Activated T-cell treated with anti-CD3 and anti-CD28 coated beads for 24 hours (primary cell): ENCODE results near the gene ZNF605.
A peak's percentile ranks its signal among the peaks of the same experiment; 100 is the strongest.
"Not testable (repeated sequence)": the region's sequence is repeated elsewhere in the genome, so short reads cannot be mapped to it uniquely, and the experiment has no call there.

Source experiments
- DNase-seq: peaks from one replicate; pipeline ENCODE4 v3.0.0-alpha.2; 2020; ENCODE audit warnings: low read depth

Gene ZNF605

DNA sequence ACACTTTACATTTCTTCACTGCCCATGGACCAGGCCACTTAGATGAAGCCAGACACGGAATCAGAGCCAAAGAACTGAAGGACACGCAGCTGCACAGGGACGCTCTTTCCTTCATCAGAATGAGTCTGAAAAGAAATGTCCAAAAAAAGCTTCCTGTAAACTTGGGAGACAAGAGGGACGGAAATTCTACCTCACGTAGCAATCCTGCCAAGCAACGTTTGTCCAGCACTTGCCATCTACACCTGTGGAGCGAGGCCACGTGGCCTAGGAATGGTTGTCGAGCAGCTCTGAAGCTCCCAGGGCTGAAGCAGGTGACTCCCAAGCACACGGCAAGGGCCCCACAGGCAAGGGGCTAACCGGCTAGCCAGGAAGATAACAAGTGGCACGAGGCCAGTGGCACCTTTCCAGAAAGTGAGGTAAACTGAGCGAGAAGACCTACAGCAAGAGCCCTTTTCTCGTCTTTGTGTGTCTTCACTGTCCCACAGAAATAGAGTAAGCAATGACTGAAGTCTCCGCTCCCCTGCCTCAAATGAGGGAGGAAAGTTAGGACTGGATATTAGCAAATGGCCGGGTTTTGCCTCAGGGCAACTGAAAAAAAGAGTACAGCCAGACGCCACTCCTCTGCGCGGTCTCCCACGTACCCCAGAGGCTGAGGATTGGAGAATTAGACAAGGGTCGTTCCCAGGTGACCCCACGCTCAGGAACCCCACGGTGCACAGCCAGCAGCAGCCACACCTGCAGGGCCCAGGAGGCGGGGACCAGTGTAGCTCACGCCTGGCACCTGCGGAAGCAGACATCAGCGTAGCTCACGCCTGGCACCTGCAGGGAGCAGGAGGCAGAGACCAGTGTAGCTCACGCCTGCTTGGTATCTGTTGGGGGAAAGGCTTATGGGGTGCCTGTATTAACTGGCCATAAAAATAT lies 7.7 kb downstream of the ZNF605 start:
- no peak for DNase-seq

DNA sequence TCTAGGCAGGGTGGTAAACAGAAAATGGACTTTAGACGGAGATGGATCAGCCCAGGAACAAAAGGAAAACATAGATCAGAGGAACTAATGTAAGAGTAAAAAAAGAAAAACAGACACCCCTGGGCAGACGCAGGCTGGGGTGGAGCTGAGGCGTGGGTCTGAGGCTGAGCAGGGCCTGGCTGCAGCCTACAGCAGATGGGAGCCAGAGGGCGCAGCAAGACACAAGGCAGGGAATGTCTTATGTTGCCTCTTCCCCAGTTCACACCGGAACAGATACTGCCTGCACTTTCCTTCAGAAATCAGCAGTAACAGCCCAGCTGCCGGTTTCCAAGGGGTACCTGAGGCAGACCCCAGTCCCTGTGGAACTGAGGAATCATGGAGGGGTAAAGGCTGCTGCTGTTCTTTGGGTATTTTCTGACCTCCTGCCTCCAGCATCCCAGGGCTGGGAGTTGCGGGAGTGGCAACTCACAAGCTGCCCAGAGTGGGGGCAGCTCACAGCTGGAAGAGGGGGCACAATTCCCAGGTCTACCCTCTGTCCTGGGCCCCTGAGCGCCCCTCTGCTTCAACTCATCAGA lies 9.8 kb downstream of the ZNF605 start:
- no peak for DNase-seq

DNA sequence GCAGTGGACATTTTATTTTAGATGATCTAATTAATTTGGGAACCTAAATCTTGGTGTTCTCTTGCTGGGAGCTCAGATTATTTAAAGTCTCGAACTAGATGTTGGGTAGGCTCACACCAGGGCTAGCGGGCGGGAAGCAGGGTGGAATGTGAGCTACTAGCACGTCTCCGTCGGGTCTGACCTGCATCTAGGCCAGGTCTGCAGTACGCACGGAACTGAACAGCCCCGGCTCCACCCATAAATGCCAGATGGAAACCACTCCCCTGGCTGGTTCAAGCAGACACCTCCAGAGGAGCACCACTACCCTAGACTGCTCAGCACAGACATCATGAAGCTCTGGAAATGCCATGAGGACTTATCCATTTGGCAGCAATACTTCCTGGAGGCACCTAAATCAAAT lies 10.3 kb downstream of the ZNF605 start:
- DNase-seq = no peak

DNA sequence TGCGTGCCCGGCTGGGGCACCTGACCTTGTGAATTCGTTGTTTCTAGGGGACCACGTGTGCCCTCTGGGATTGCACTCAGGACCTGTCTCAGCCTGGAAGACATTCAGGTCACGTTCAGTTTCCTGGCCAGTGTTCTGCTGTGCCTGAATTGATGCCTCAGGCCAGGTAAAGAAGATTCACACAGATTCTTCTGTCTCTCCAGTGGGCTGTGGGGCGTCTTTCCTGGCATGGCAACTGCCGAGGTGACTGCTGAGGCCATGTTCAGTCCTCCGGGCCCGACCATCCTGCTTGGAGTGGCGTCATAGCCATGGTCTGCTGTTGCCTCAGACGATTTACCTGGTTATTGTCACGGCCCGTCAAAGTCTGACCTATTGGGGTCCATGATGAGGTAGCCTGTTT lies 13.5 kb downstream of the ZNF605 start:
- no peak for DNase-seq

DNA sequence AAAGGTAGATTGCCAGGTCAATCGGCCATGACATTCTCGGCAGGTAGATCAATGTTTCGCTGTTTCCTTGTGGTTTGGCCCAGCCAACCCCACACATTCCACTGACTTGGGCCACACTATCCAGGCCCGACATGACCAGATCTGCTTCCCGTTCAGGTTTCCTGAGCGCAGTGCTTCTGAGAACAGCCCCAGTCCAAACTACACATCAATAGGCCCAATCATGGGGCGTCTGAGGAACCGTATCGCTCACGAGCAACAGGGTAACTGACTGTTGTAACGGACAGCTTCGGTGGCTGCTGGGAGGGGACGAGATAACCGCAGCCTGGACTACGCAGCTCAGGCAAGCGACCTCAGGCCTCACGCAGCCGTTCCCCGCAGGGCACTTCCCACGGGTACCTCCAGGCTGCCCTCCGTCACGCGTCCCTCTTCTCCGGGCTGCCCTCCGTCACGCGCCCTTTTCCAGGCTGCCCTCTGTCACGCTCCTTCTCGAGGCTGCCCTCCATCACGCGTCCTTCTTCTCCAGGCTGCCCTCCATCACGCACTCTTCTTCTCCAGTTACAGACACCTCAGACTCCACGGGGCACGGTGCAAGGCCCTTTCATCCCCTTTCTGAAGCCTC lies 14.7 kb downstream of the ZNF605 start:
- no peak for DNase-seq

DNA sequence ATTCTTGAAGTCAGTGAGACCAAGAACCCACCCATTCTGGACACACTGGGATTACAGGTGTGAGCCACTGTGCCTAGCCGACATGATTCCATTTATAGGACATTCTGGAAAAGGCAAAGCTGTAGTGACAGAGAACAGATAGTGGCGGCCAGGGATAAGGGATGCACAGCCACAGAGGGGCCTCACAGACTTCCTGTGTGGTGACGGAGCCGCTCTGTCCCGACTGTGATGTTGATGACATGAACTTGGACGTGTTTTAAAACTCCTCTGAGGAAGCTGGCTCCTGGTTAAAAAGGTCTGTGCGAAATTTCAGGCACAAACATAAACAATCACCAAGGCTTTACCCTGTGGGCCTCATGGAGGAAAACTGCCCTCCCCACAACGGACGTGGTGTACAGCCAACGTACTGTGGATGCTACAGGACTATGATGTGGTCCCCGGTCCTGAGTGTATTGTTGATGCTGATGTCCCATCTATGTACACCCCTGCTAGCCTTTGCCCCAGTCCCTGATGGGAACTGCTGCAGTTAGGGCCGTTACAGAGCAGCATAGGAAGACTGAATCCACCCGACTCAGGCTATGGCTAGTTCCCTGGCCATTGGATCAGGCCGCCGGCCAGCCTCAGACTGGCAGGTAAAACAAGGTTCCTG lies 15.9 kb downstream of the ZNF605 start:
- DNase-seq = no peak

DNA sequence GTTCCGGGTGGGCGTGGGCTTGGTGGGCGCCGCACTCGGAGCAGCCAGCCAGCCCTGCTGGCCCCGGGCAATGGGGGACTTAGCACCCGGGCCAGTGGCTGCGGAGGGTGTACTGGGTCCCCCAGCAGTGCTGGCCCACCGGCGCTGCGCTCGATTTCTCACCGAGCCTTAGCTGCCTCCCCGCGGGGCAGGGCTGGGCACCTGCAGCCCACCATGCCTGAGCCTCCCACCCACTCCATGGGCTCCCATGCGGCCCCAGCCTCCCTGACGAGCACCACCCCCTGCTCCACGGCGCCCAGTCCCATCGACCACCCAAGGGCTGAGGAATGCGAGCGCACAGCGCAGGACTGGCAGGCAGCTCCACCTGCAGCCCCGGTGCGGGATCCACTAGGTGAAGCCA lies 17.3 kb downstream of the ZNF605 start:
- DNase-seq = not testable (repeated sequence)

DNA sequence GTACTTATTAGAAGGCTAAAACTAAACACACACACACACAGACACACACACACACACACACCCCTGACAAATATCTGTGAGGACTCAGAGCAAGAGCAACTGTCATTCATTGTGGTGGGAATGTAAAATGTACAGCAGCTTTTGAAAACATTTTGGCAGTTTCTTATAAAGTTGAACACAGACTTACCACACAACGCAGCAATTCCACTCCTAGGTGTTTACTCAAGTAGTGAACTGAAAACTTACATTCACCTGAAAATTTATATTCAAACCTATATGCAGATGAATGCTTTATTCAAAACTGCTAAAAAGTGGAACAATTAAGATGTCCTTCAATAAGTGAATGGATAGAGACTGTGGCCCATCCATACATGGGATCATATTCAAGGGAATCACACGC lies 18.6 kb downstream of the ZNF605 start:
- DNase-seq = no peak

DNA sequence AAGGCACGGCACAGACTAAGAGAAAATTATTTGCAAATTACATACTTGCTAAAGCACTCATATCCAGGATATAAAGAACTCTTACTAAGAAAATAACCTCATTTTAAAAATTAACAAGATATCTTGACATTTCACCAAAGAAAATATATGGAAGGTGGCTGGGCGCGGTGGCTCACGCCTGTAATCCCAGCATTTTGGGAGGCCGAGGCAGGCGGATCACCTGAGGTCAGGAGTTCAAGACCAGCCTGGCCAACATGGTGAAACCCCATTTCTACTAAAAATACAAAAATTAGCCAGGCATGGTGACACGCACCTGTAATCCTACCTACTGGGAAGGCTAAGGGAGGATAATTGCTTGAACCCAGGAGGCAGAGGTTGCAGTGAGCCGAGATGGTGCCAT lies 19.2 kb downstream of the ZNF605 start:
- DNase-seq = not testable (repeated sequence)

DNA sequence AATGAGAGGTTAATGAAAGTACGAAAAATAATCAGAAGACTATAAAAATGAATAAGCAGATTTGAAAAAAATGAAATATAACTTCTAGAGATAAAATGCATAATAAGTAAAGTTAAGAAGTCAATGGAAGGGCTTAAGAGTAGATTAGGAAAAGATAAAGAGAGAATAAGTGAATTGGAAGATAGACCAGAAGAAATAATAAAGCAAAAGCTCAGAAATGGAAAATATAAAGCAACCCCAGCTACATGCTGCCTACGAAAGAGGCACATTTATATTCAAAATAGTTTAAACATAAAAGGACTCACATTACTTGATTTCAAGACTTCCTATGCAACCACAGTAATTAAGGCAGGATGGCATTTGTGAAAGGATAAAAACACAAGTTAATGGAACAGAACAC lies 19.9 kb downstream of the ZNF605 start:
- no peak for DNase-seq

DNA sequence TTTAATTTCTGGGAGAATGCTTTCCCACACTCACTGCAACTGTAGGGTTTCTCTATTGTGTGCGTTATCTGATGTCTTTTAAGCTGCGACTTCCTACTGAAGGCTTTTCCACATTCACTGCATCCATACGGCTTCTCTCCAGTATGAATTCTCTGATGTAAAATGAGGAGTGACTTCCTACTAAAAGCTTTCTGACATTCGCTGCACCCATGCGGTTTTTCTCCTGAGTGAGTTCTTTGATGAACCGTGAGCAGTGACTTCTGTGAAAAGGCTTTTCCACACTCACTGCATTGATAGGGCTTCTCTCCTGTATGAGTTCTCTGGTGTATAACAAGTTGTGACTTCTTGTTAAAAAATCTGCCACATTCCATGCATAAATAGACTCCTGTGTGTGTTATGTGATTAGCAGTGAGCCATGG lies 29.7 kb downstream of the ZNF605 start:
- DNase-seq = no peak

DNA sequence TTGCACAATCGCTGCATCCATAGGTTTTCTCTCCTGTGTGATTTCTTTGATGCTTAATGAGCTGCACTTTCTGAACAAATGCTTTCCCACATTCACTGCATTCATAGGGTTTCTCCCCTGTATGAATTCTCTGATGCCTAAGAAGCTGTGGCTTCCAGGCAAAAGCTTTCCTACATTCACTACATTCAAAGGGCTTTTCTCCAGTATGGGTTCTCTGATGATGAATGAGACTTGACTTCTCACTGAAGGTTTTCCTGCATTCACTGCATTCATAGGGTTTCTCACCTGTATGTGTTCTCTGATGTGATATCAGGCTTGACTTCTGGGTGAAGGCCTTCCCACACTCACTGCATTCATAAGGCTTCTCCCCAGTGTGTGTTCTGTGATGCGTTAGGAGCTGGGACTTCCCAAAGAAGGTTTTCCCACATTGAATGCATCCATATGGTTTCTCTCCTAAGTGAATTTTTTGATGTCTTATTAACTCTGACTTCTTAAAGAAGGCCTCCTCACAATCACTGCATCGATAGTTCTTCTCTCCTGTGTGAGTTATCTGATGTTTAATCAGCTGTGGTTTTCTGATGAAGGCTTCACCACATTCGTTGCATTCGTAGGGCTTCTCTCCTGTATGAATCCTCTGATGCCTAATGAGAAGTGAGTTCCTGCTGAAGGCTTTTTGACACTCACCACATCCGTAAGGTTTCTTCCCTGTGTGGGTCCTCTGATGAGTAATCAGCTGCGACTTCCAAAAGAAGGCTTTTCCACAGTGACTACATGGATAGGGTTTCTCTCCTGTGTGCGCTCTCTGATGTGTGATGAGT lies 30.3 kb downstream of the ZNF605 start:
- DNase-seq = no peak

DNA sequence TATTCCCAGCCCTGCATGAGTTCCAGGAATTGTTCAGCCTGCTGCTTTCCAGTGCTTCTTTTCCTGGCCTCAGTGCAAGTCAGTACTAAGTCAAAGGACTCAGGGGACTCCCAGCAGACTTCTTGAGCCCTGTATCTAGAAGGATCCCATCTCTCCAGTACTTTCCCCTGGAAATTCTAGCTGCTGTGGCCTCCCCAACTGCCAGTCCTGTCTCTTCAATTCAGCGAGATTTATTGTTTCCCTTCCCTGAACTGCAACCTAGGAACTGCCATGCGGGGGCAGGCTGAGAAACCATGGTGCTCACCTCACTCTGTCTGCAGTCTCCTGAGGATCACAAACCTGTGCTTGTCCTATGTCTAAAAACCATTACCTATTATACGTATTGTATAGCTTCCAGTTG lies 31.8 kb downstream of the ZNF605 start:
- no peak for DNase-seq

DNA sequence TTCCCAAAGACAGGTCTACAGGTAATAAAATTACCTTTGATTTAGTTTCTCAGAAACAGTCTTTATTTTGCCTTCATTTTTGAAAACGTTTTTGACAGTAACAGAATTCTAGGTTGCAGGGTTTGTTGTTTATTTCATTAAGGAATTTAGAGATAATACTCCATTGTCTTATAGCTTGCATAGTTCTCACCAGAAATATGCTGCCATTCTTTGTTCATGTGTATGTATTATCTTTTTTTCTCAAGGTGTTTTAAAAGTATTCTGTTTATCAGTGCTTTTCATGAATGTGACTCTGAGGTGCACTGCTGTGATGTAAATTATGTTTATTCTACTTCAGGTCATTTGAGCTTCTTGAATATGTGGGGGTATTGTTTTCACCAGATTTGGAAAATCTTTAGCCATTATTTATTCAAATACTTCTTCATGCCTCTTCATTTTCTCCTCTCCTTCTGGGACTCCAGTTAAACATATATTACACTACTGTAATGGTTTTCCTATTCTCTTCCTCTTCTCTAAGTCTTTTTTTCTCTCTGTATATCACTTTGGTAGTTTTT lies 32.7 kb downstream of the ZNF605 start:
- DNase-seq = no peak

DNA sequence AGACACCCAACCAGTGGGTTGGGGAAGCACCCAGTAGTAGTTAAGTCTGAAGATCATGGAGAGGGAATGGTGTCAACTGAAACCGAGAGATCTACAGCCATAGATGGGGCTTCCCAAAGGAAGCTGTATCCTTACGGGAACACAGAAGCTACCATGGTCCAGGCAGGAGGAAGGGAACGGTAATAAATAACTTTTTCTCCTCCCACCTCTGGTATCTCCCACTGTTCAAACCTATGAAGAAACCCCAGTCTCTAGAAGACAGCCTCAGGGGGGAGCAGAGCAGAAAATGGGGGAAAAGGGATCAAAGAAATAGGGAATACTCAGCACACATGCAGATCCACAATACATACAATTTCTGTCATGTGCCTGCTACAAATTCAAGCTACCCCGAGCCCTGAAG lies 33.4 kb downstream of the ZNF605 start:
- DNase-seq = no peak

DNA sequence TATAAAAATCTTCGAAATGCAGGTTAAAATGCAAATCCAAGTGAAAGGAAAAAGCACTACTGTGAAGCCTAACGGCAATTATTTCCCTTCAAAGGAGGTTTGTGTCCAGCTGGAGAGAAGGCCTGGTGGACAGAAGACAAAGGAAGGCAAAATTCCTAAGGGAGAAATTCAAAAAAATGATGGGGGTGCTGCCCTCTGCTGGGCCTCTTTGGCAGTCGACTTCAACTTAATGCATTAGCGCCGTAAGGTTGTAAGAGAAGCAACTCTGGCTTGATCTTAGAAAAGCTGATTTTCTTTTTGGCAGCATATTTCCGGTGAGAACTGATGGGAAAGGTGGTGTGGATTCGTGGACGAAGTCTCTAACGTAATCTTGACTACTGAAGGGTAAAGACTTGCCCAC lies 34.4 kb downstream of the ZNF605 start:
- DNase-seq = no peak

DNA sequence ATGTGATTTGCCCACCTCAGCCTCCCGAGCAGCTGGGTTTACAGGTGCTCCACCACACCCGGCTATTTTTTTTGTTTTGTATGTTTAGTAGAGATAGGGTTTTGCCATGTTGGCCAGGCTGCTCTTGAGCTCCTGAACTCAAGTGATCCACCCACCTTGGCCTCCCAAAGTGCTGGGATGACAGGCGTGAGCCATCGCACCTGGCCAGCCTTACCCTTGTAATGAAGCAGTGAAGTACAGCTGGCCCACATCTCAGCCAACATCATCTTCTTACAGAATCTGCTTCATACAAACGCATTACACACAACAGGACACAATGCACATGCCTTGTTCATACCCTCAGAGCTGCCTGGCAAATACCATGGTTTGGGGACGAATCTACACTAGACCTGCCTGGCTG lies 37.4 kb downstream of the ZNF605 start:
- no peak for DNase-seq

DNA sequence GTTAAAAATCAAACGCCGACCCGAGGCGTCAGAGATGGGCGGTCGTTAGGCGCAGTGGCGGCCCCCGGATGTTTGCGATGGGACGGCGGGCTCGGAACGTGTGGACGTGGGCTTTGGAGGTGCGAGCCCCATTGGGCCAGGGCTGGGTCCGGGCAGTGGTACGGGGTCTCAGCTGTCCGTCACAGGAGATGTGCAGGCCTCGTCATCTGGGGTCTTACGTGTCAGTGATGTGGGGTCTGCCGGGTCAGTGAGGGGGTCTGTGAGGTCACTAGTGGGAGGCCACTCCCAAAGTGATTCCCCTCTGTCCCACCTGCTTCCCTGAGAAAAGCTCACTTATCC lies 47.1 kb downstream of the ZNF605 start:
- DNase-seq = no peak

DNA sequence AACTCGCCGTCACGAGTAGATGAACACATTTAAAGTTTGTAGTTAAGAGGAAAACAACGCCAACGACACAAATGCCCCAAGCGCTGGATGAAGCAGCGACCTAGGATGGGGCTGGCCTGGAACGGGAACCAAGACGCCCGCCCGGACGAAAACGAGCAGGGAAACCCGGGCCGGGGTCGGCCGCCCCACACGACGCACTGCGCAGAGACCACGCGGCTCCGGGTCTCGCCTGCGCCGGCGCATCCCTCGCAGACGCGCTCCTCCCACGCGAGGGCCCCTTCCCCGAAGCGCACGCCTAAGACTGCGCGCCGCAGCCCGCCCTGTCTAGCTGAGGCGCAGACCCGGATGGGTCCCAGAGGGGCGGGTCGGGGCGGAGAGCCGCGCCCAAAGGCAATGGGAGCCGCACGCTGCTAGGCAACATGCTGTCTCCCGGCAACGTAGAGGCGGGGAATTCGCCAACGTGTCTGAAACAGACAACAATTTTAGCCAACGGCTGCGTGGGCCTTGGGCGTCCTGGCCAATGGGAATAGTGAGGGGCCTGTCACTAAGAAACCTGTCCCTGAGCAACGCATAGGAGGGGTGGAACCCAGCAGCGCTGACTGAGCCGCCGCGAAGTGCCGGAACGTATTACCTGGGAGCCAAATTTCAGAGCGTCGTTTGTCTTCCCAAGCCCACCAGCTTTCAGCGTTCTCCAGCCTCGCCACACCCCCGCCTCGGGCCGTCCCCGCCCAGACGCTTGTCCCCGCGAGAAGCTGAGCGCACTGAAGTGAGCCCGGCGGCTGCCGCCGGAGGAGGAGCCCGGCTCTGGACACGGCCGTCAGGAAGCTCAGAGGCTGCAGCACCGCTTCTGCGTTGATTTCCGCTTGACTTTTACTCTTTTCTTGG lies 47.7 kb downstream of the ZNF605 start:
- DNase-seq = peak; percentile 94

DNA sequence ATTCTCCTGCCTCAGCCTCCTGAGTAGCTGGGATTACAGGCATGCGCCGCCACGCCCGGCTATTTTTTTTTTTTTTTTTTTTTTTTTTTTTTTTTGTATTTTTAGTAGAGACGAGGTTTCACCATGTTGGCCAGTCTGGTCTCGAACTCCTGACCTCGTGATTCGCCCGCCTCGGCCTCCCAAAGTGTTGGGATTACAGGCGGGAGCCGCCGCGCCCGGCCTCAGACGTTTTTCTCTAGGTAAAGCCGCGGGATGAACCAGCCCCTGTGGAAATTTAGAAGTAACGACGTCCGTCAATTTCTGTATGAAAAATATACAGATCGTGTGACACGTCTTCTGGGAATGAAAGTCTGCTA lies 48.3 kb downstream of the ZNF605 start:
- DNase-seq = not testable (repeated sequence)

DNA sequence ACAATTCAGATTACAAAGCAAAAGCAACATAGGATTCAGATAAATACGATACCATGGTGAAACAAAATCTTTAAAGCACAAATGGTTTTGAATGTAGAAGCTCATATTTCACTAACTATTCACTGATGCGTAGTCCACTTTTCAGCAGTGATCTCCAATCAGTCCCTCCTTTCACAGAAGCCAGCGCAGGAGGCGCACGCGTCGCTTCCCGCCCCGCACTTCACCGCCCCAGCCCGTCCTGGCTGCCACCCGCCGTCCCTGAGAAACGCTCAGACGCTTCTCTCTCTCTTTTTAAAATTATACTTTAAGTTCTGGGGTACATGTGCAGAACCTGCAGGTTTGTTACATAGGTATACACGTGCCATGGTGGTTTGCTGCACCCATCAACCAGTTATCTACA lies 48.9 kb downstream of the ZNF605 start:
- DNase-seq = no peak
